AG10803 (cell line): ENCODE results near the gene ANGEL1.

Source experiments
- DNase-seq: peaks from one replicate; pipeline ENCODE4 v3.0.0; 2010; ENCODE audit warnings: low read depth
- H3K4me3 ChIP-seq: 2 replicates; pipeline ENCODE4 v1.5.1; 2011; ENCODE audit warnings: mild to moderate bottlenecking, low read length, control low read depth
- TF ChIP-seq, protein P1 (sequence below): conservative IDR thresholded peaks from 2 replicates; pipeline ENCODE4 v1.5.1; 2011; ENCODE audit warnings: mild to moderate bottlenecking, low read length, control low read depth, inconsistent platforms

ANGEL1 gene

DNA sequence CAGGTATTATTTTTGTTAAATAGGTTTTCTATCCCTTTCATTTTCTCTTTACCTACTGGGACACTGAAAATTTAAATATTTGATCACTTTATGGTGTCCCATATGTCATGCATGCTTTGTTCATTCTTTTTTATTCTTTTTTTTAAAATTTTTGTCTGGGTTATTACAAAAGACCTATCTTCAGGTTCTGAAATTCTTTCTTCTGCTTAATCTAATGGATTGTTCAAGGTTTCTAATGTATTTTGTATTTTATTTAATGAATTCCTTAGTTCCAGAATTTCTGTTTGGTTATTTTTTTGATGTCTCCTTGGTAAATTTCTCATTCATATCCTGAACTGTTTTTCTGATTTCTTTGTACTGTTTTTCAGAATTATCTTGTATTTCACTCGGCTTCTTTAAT lies 71.6 kb downstream of the ANGEL1 start:
- H3K4me3 ChIP-seq, result no peak overlapping the region
- no peak for DNase-seq
- TF ChIP-seq, protein P1, sequence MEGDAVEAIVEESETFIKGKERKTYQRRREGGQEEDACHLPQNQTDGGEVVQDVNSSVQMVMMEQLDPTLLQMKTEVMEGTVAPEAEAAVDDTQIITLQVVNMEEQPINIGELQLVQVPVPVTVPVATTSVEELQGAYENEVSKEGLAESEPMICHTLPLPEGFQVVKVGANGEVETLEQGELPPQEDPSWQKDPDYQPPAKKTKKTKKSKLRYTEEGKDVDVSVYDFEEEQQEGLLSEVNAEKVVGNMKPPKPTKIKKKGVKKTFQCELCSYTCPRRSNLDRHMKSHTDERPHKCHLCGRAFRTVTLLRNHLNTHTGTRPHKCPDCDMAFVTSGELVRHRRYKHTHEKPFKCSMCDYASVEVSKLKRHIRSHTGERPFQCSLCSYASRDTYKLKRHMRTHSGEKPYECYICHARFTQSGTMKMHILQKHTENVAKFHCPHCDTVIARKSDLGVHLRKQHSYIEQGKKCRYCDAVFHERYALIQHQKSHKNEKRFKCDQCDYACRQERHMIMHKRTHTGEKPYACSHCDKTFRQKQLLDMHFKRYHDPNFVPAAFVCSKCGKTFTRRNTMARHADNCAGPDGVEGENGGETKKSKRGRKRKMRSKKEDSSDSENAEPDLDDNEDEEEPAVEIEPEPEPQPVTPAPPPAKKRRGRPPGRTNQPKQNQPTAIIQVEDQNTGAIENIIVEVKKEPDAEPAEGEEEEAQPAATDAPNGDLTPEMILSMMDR, result no peak
